GM12873 (cell line): Measurements from ENCODE around the gene NCR3LG1.

ENCODE experiments used
- TF ChIP-seq, protein P1 (sequence below): IDR thresholded peaks from 2 replicates; pipeline ENCODE4 v1.5.1; 2012; ENCODE audit warnings: low read depth, mild to moderate bottlenecking, moderate library complexity, low read length, control low read depth; ENCODE audit not compliant: insufficient read depth; ENCODE audit errors: missing control alignments

The NCR3LG1 gene

GRCh38 chr11:17354601-17354991, 3.0 kb downstream of the NCR3LG1 start:
- TF ChIP-seq, protein P1, sequence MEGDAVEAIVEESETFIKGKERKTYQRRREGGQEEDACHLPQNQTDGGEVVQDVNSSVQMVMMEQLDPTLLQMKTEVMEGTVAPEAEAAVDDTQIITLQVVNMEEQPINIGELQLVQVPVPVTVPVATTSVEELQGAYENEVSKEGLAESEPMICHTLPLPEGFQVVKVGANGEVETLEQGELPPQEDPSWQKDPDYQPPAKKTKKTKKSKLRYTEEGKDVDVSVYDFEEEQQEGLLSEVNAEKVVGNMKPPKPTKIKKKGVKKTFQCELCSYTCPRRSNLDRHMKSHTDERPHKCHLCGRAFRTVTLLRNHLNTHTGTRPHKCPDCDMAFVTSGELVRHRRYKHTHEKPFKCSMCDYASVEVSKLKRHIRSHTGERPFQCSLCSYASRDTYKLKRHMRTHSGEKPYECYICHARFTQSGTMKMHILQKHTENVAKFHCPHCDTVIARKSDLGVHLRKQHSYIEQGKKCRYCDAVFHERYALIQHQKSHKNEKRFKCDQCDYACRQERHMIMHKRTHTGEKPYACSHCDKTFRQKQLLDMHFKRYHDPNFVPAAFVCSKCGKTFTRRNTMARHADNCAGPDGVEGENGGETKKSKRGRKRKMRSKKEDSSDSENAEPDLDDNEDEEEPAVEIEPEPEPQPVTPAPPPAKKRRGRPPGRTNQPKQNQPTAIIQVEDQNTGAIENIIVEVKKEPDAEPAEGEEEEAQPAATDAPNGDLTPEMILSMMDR = peak; percentile 69

DNA sequence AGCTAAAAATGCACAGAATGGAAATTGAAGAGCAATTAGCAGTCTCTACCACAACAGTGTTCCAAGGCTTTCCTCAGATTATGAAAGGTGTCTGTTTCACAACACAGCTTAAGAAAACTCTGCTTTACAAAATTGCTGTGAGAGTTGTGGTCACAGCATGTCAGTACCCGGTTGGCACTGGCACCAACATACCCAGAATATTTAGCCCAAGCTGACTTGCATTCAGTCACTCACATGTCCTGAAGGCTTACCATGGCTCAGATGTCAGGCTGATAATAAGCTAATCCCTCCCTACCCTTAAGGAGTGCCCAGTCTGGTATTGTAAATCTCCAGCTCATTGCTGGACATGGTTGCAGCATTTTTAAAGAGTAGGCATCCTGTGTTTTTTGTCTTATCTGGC, 14.9 kb downstream of the NCR3LG1 start:
- TF ChIP-seq, protein P1 = no peak

DNA sequence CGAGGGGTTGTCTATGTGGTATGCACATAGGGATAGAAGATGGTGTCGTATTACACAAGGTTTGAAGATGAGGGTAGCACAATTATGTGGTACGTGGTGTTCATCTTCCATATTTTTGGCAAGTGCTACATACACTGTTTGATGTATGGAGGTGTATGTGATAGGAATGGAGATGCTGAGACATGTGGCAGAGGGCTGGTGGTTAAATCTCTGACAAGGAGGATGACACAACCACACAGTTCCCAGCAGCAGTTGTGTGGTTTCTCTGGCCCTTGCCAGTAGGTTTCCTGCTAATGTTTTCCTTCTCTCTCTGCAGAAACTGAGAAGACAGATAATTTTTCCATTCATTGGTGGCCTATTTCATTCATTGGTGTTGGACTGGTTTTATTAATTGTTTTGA, 17.0 kb downstream of the NCR3LG1 start:
- TF ChIP-seq, protein P1 = no peak

GRCh38 chr11:17369094-17369493, 17.5 kb downstream of the NCR3LG1 start:
- TF ChIP-seq, protein P1 = no peak

DNA sequence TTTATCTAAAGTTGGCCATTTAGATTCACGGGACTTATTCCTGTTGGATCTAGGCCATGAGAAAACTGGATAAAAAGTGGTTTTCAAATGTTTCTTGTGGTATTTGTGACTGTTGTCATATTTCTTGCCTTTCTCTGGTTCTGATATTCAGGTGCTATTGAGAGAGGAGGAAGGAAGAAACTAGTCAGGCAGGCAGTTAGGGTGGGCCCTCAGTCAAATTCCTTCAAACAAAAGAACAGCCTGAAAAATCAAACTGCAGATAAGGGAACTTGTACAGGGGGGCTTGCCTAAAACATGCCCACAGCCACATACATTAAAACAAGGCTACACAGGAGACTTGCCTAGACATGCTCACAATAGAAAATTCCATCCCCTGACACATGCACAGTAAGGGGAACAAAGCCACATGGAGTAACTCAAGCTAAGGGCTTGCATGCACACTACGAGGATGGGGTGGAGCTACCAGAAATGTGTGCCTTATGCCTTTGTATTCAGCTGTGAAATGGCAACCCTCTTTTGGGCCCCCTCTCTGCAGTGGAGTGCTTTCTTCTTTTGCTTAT, 18.2 kb downstream of the NCR3LG1 start:
- TF ChIP-seq, protein P1 = no peak

- TF ChIP-seq, protein P1 = no peak
Observed at GRCh38 chr11:17371614-17372013, 20.0 kb downstream of the NCR3LG1 start.

GRCh38 chr11:17375547-17375946, 23.9 kb downstream of the NCR3LG1 start:
- TF ChIP-seq, protein P1 = no peak
